H1 (cell line): ENCODE measurements around the gene GMPPA. TPM values are rescaled to one million over a fixed set of nuclear protein-coding genes. Genes with fewer than 3 reads are reported as not detected.
A peak's percentile ranks its signal among the peaks of the same experiment; 100 is the strongest.

Experiments used
- CTCF ChIA-PET: fragments of 300-600 bp; sonication (Branson Sonifier 250); formaldehyde crosslinking; loops from one replicate; lab custom pipeline; 2021; ENCODE audit not compliant: partially characterized antibody; lab: Charles Lee
- POLR2A ChIA-PET: fragments of 300-600 bp; sonication (Branson Sonifier 250); formaldehyde crosslinking; loops from one replicate; lab custom pipeline; 2021; ENCODE audit warnings: inconsistent platforms; ENCODE audit not compliant: partially characterized antibody; lab: Charles Lee
- DNase-seq, 2 experiments: peaks; one replicate each; pipeline versions ENCODE4 v3.0.0 to v3.0.0-alpha.2; 2010 to 2022; ENCODE audit warnings: low spot score in 2 of 2, low read depth in 1 of 2, mixed read lengths in 1 of 2
- FAIRE-seq: peaks from 2 replicates; lab custom pipeline; 2011; peaks lifted over from hg19 to GRCh38; lab: Jason Lieb, UNC
- H2AFZ ChIP-seq: 2 replicates; pipeline ENCODE4 v1.8.1; 2012; ENCODE audit warnings: low read length, inconsistent platforms
- H2AK5ac ChIP-seq: 2 replicates; pipeline ENCODE4 v1.6.1; 2013; ENCODE audit warnings: low read depth, low read length
- H2BK120ac ChIP-seq: replicated peaks from 2 replicates; pipeline ENCODE3; 2013; ENCODE audit warnings: low read depth, low read length, inconsistent platforms
- H2BK12ac ChIP-seq: 2 replicates; pipeline ENCODE4 v1.6.1; 2013; ENCODE audit warnings: low read depth, low read length
- H2BK15ac ChIP-seq: 2 replicates; pipeline ENCODE4 v1.6.1; 2013; ENCODE audit warnings: low read length
- H2BK20ac ChIP-seq: 2 replicates; pipeline ENCODE4 v1.6.1; 2013; ENCODE audit warnings: low read length
- H2BK5ac ChIP-seq: 2 replicates; pipeline ENCODE4 v1.6.1; 2013; ENCODE audit warnings: low read depth, low read length
- H3K14ac ChIP-seq: 2 replicates; pipeline ENCODE4 v1.6.1; 2013; ENCODE audit warnings: inconsistent platforms; ENCODE audit not compliant: insufficient read length
- H3K18ac ChIP-seq: 2 replicates; pipeline ENCODE4 v1.6.1; 2013; ENCODE audit warnings: low read length; ENCODE audit errors: extremely low read depth
- H3K23ac ChIP-seq: 2 replicates; pipeline ENCODE4 v1.6.1; 2013; ENCODE audit warnings: inconsistent platforms; ENCODE audit not compliant: insufficient read length
- H3K23me2 ChIP-seq: 2 replicates; pipeline ENCODE4 v1.6.1; 2013; ENCODE audit warnings: low read depth, low read length
- H3K27ac ChIP-seq: 2 replicates; pipeline ENCODE4 v1.6.1; 2011; ENCODE audit warnings: low read depth, low read length, inconsistent platforms
- H3K27me3 ChIP-seq, 4 experiments: replicated peaks in 1 of 4; 1 replicate in 1 of 4; 2 replicates in 3 of 4; pipeline versions ENCODE4 v1.6.1 to v1.8.1; 2011 to 2013; ENCODE audit warnings: low read length in 3 of 4, mild to moderate bottlenecking in 3 of 4, inconsistent platforms in 2 of 4, mixed read lengths in 2 of 4, moderate library complexity in 1 of 4; ENCODE audit not compliant: control insufficient read depth in 3 of 4, insufficient read depth in 3 of 4; ENCODE audit errors: extremely low read depth in 1 of 4
- H3K36me3 ChIP-seq, 4 experiments: 2 replicates each; pipeline versions ENCODE4 v1.6.1 to v1.8.1; 2011 to 2013; ENCODE audit warnings: mild to moderate bottlenecking in 4 of 4, low read length in 3 of 4, moderate library complexity in 2 of 4, control low read depth in 1 of 4, inconsistent platforms in 1 of 4; ENCODE audit not compliant: insufficient read depth in 4 of 4, control insufficient read depth in 2 of 4
- H3K4ac ChIP-seq: replicated peaks from 2 replicates; pipeline ENCODE3; 2013; ENCODE audit warnings: low read length, low read depth, mixed read lengths, inconsistent platforms; ENCODE audit not compliant: insufficient read length
- H3K4me1 ChIP-seq, 4 experiments: replicated peaks in 1 of 4; 1 replicate in 1 of 4; 2 replicates in 3 of 4; pipeline versions ENCODE4 v1.6.1 to v1.8.1; 2011 to 2013; ENCODE audit warnings: low read length in 3 of 4, inconsistent platforms in 2 of 4, mixed read lengths in 1 of 4; ENCODE audit not compliant: insufficient read depth in 4 of 4, control insufficient read depth in 3 of 4
- H3K4me2 ChIP-seq, 2 experiments: 2 replicates each; pipeline versions ENCODE4 v1.6.1 to v1.8.1; 2011 to 2013; ENCODE audit warnings: low read depth in 2 of 2, low read length in 2 of 2, control low read depth in 1 of 2, inconsistent platforms in 1 of 2, mild to moderate bottlenecking in 1 of 2; ENCODE audit not compliant: insufficient read depth in 1 of 2
- H3K4me3 ChIP-seq, 4 experiments: fragments of 200-600, 300-600 bp in 1 of 4; sonication (generic), shearing (Covaris generic), sonication (Bioruptor Twin) in 1 of 4; 2 replicates each; pipeline versions ENCODE4 v1.5.1 to v1.8.1; 2011 to 2016; ENCODE audit warnings: low read length in 4 of 4, low read depth in 3 of 4, control low read depth in 2 of 4, inconsistent platforms in 2 of 4, mild to moderate bottlenecking in 2 of 4, mixed read lengths in 1 of 4, moderate library complexity in 1 of 4; ENCODE audit not compliant: insufficient read depth in 2 of 4; ENCODE audit errors: extremely low read depth in 1 of 4
- H3K56ac ChIP-seq: replicated peaks from 2 replicates; pipeline ENCODE3; 2013; ENCODE audit warnings: low read depth, mild to moderate bottlenecking, mixed read lengths, low read length, inconsistent platforms; ENCODE audit not compliant: insufficient read length
- H3K79me1 ChIP-seq: 2 replicates; pipeline ENCODE4 v1.6.1; 2013; ENCODE audit warnings: low read depth, low read length, control low read depth
- H3K79me2 ChIP-seq, 2 experiments: 2 replicates each; pipeline versions ENCODE4 v1.6.1 to v1.8.1; 2012 to 2013; ENCODE audit warnings: low read length in 2 of 2, mild to moderate bottlenecking in 2 of 2, inconsistent platforms in 1 of 2; ENCODE audit not compliant: insufficient read depth in 2 of 2, control insufficient read depth in 1 of 2
- H3K9ac ChIP-seq, 4 experiments: replicated peaks in 1 of 4; 1 replicate in 1 of 4; 2 replicates in 3 of 4; pipeline versions ENCODE4 v1.6.1 to v1.8.1; 2011 to 2013; ENCODE audit warnings: low read depth in 3 of 4, low read length in 3 of 4, control low read depth in 2 of 4, mild to moderate bottlenecking in 2 of 4, moderate library complexity in 2 of 4, inconsistent platforms in 1 of 4; ENCODE audit errors: extremely low read depth in 1 of 4
- H3K9me3 ChIP-seq, 2 experiments: 2 replicates each; pipeline versions ENCODE4 v1.6.1 to v1.8.1; 2012 to 2013; ENCODE audit warnings: mild to moderate bottlenecking in 2 of 2, moderate library complexity in 2 of 2, control low read depth in 1 of 2, inconsistent platforms in 1 of 2, low read depth in 1 of 2, low read length in 1 of 2, mixed read lengths in 1 of 2; ENCODE audit not compliant: insufficient read depth in 2 of 2
- H4K20me1 ChIP-seq, 2 experiments: replicated peaks in 1 of 2; 2 replicates each; pipeline versions ENCODE3 to v1.8.1; 2011 to 2013; ENCODE audit warnings: inconsistent platforms in 2 of 2, low read length in 2 of 2, mild to moderate bottlenecking in 1 of 2; ENCODE audit not compliant: insufficient read depth in 2 of 2, control insufficient read depth in 1 of 2
- H4K5ac ChIP-seq: 2 replicates; pipeline ENCODE4 v1.6.1; 2013; ENCODE audit warnings: low read length, low read depth, mixed read lengths, inconsistent platforms; ENCODE audit not compliant: insufficient read length
- H4K8ac ChIP-seq: 2 replicates; pipeline ENCODE4 v1.8.0; 2013; ENCODE audit warnings: mild to moderate bottlenecking, moderate library complexity, low read length, inconsistent platforms; ENCODE audit not compliant: insufficient read depth; ENCODE audit errors: extremely low read depth
- H4K91ac ChIP-seq: replicated peaks from 2 replicates; pipeline ENCODE3; 2013; ENCODE audit warnings: low read length, mixed read lengths, inconsistent platforms; ENCODE audit not compliant: insufficient read length
- ATF2 ChIP-seq: IDR thresholded peaks from 2 replicates; pipeline ENCODE4 v1.6.1; 2012; ENCODE audit warnings: low read length, inconsistent platforms
- BRCA1 ChIP-seq: IDR thresholded peaks from 2 replicates; pipeline ENCODE4 v1.6.1; 2012; ENCODE audit warnings: low read depth, low read length, improper control_type of control experiment
- CBX5 ChIP-seq: fragments of 300-800, 300-1000 bp; sonication (generic); IDR thresholded peaks from 2 replicates; pipeline ENCODE4 v1.7.1; 2016; ENCODE audit warnings: antibody characterized with exemption, low read length, low read depth
- CTBP2 ChIP-seq: IDR thresholded peaks from 2 replicates; pipeline ENCODE4 v1.7.0; 2011; ENCODE audit warnings: borderline replicate concordance, mild to moderate bottlenecking, moderate library complexity, mixed read lengths, low read length; ENCODE audit not compliant: insufficient read depth, insufficient read length
- CTCF ChIP-seq, 3 experiments: IDR thresholded peaks; 1 replicate in 2 of 3; 2 replicates in 1 of 3; pipeline versions ENCODE4 v1.5.1 to v1.6.1; 2011; ENCODE audit warnings: low read length in 3 of 3, mild to moderate bottlenecking in 3 of 3, inconsistent platforms in 2 of 3, low read depth in 1 of 3, moderate library complexity in 1 of 3; ENCODE audit not compliant: insufficient read depth in 1 of 3; ENCODE audit errors: control extremely low read depth in 1 of 3
- GTF2F1 ChIP-seq: IDR thresholded peaks from 2 replicates; pipeline ENCODE4 v1.6.1; 2012; ENCODE audit warnings: low read depth, low read length, improper control_type of control experiment, borderline replicate concordance
- POU5F1 ChIP-seq: IDR thresholded peaks from 2 replicates; pipeline ENCODE4 v1.6.1; 2011; ENCODE audit warnings: low read depth, mild to moderate bottlenecking, low read length, moderate library complexity
- SP2 ChIP-seq: IDR thresholded peaks from 2 replicates; pipeline ENCODE4 v1.6.1; 2012; ENCODE audit warnings: mild to moderate bottlenecking, low read length, inconsistent platforms
- SRF ChIP-seq: IDR thresholded peaks from 2 replicates; pipeline ENCODE4 v1.6.1; 2011; ENCODE audit warnings: mild to moderate bottlenecking, low read depth, low read length, moderate library complexity
- ZNF274 ChIP-seq: IDR thresholded peaks from 2 replicates; pipeline ENCODE4 v1.7.0; 2012; ENCODE audit warnings: low read length, borderline replicate concordance; ENCODE audit errors: extremely low read depth
- WGBS, 2 experiments: shearing (Covaris generic) in 1 of 2; methylation state at CpG; one replicate each; pipeline versions ENCODE4 v1.1.6 to v1.1.7; 2013 to 2015; ENCODE audit warnings: low lambda C conversion rate in 2 of 2, mixed read lengths in 2 of 2, inconsistent platforms in 1 of 2, low coverage in 1 of 2, missing lambda C conversion rate in 1 of 2; ENCODE audit not compliant: insufficient replicate concordance in 2 of 2, insufficient coverage in 1 of 2, insufficient read length in 1 of 2; ENCODE audit errors: extremely low coverage in 1 of 2, missing lambda C conversion rate in 1 of 2; 5-methylcytosine and 5-hydroxymethylcytosine counted together
- polyA plus RNA-seq, 7 experiments: library from polyadenylated mRNA; depleted of rRNA in 3 of 7; stranded (reverse) in 5 of 7; unstranded in 2 of 7; fragments of >200 nt in 5 of 7; fragments of 200-250 nt in 2 of 7; gene quantifications; 1 replicate in 5 of 7; 2 replicates in 1 of 7; 4 replicates in 1 of 7; pipeline versions ENCODE4 v1.2.1 to v1.2.3, GENCODE V29; 2011 to 2013; ENCODE audit warnings: missing spikeins in 2 of 7, mixed read lengths in 2 of 7
- total RNA-seq: library from RNA; stranded (reverse); fragmentation: NEBNext Ultra II Directional; extraction: Animal tissue kit (Norgen Biotek cat#: 25700); gene quantifications from 2 replicates; pipeline ENCODE4 v1.2.1, GENCODE V29; 2021

The GMPPA gene
- total and polyA plus RNA-seq, 2 of the 8 experiments (the other 6 are each of a cell fraction or from before 2014, with no cell fraction given): 34.3 to 98.8 TPM

GRCh38 chr2:219532378-219532649 is 33.6 kb downstream of the GMPPA start:
- Histone ChIP-seq H3K9ac (no peak overlapping the region), H3K79me2 (no peaks in the 10 kb centered on the region), H4K20me1 (no peaks in the 10 kb centered on the region), H3K4me3 (no peak overlapping the region), H4K5ac (no peak overlapping the region), H3K4me2 (no peak overlapping the region), H2BK5ac (no peak overlapping the region), H2AFZ (no peak overlapping the region), H3K14ac (no peak overlapping the region), H3K56ac (no peak overlapping the region), H3K23me2 (peaks cover 3% of the 10 kb centered on the region; the same call in 1 of the 2 replicates), H2BK20ac (no peak overlapping the region), H3K23ac (no peak overlapping the region), H3K79me1 (no peaks in the 10 kb centered on the region), H3K27me3 (peaks cover 0 to 21% (median 10%) of the 10 kb centered on the region in 4 experiments; a peak in 6 of 7 replicates), H2AK5ac (0 out of 2 replicates have a peak overlapping the region, but pooled peaks have one; percentile 40), H2BK12ac (no peak overlapping the region), H3K9me3 (no peaks in the 10 kb centered on the region), H3K36me3 (no peaks in the 10 kb centered on the region), H4K91ac (no peak overlapping the region), H2BK15ac (no peak overlapping the region), H3K4ac (no peak overlapping the region), H3K18ac (no peak overlapping the region), H3K27ac (no peak overlapping the region), H2BK120ac (no peak overlapping the region), H3K4me1 (peaks cover 0 to 9% (median 6%) of the 10 kb centered on the region in 4 experiments; a peak in 5 of 7 replicates), H4K8ac (0 out of 2 replicates have a peak overlapping the region, but pooled peaks have one; percentile 12)
- DNase-seq (no peak), FAIRE-seq (no peak)
- POLR2A ChIA-PET: interaction anchor here (1.0 to 2.5 kb wide), 3 partner anchors 9 to 56 kb away, joined by 4 to 9 read pairs (median 4); no protein-coding TSS in a partner anchor
- CTCF ChIA-PET: interaction anchor here (1.4 to 113.1 kb wide), 9 partner anchors 1 to 144 kb away, joined by 3 to 7248 read pairs (median 334); partner anchors contain the start of genes ASIC4, DES, GMPPA and SPEG
- WGBS, 2 experiments: 90% methylated on average over 8 of the region's 8 CpGs; no CpG with 5 or more reads in 1 of the 2 experiments
- TF ChIP-seq BRCA1 (no peak), SRF (no peak), CTCF (IDR thresholded peaks at IDR 0.05; ENCODE audit: control extremely low read depth in 1 of 3, insufficient read depth in 1 of 3, low read depth in 1 of 3, low read length in 3 of 3) (no peak), ATF2 (no peak), POU5F1 (no peak), GTF2F1 (no peak), CBX5 (no peak), SP2 (no peak), ZNF274 (no peak), CTBP2 (no peak)
